Liver (tissue), 9 donors: ENCODE data around the gene ASAP2. TPM values are rescaled to one million over a fixed set of nuclear protein-coding genes. Genes with fewer than 3 reads are reported as not detected.
A peak's percentile ranks its signal among the peaks of the same experiment; 100 is the strongest.

Experiments used
- DNase-seq: peaks from one replicate; pipeline ENCODE4 v3.0.0-alpha.2; 2017; ENCODE audit warnings: low spot score
- H3K27ac ChIP-seq, 2 donors: one replicate each; pipeline ENCODE4 v1.7.0; 2013; ENCODE audit warnings: inconsistent platforms in 2 of 2, low read length in 2 of 2, control low read depth in 1 of 2, low read depth in 1 of 2, mild to moderate bottlenecking in 1 of 2
- H3K27me3 ChIP-seq, 4 donors: one replicate each; pipeline versions ENCODE4 v1.6.1 to v1.7.0; 2013; ENCODE audit warnings: low read length in 3 of 4, inconsistent platforms in 1 of 4, mild to moderate bottlenecking in 1 of 4, moderate library complexity in 1 of 4; ENCODE audit not compliant: control insufficient read depth in 4 of 4, insufficient read depth in 4 of 4
- H3K36me3 ChIP-seq, 4 donors: one replicate each; pipeline versions ENCODE4 v1.6.1 to v1.7.0; 2013; ENCODE audit warnings: low read length in 3 of 4, mild to moderate bottlenecking in 3 of 4, low read depth in 1 of 4, moderate library complexity in 1 of 4; ENCODE audit not compliant: control insufficient read depth in 4 of 4, insufficient read depth in 3 of 4
- H3K4me1 ChIP-seq, 4 donors: one replicate each; pipeline versions ENCODE4 v1.6.1 to v1.7.0; 2013; ENCODE audit warnings: low read length in 3 of 4, mild to moderate bottlenecking in 3 of 4, moderate library complexity in 1 of 4; ENCODE audit not compliant: control insufficient read depth in 4 of 4, insufficient read depth in 4 of 4
- H3K4me3 ChIP-seq, 3 donors: one replicate each; pipeline versions ENCODE4 v1.6.1 to v1.7.0; 2013; ENCODE audit warnings: low read length in 3 of 3, control low read depth in 1 of 3, low read depth in 1 of 3, mild to moderate bottlenecking in 1 of 3
- H3K9ac ChIP-seq, 2 donors: one replicate each; pipeline ENCODE4 v1.7.0; 2013; ENCODE audit warnings: low read length in 2 of 2, mild to moderate bottlenecking in 2 of 2, moderate library complexity in 2 of 2, control low read depth in 1 of 2, low read depth in 1 of 2
- H3K9me3 ChIP-seq, 4 donors: one replicate each; pipeline versions ENCODE4 v1.6.1 to v1.7.0; 2013; ENCODE audit warnings: low read length in 3 of 4; ENCODE audit not compliant: control insufficient read depth in 4 of 4
- ATF3 ChIP-seq: IDR thresholded peaks from 2 replicates; pipeline ENCODE4 v1.6.1; 2016; ENCODE audit warnings: antibody characterized with exemption
- EGR1 ChIP-seq, 2 donors: IDR thresholded peaks; 2 replicates each; pipeline ENCODE4 v1.6.1; 2016 to 2018; ENCODE audit warnings: antibody characterized with exemption in 2 of 2, low read depth in 2 of 2
- FOXA1 ChIP-seq: IDR thresholded peaks from 2 replicates; pipeline ENCODE4 v1.6.1; 2016; ENCODE audit warnings: antibody characterized with exemption
- FOXA2 ChIP-seq: IDR thresholded peaks from 2 replicates; pipeline ENCODE4 v1.6.1; 2016; ENCODE audit warnings: antibody characterized with exemption
- GABPA ChIP-seq, 2 donors: IDR thresholded peaks in 1 of 2; conservative IDR thresholded peaks in 1 of 2; 2 replicates each; pipeline ENCODE4 v1.6.1; 2016; ENCODE audit warnings: antibody characterized with exemption in 2 of 2, mild to moderate bottlenecking in 1 of 2, moderate library complexity in 1 of 2
- HNF4A ChIP-seq, 2 donors: conservative IDR thresholded peaks; 2 replicates each; pipeline ENCODE4 v1.6.1; 2016; ENCODE audit warnings: antibody characterized with exemption in 2 of 2, mild to moderate bottlenecking in 2 of 2
- HNF4G ChIP-seq: IDR thresholded peaks from 2 replicates; pipeline ENCODE4 v1.6.1; 2016; ENCODE audit warnings: antibody characterized with exemption
- JUND ChIP-seq, 2 donors: IDR thresholded peaks; 2 replicates each; pipeline ENCODE4 v1.6.1; 2016; ENCODE audit warnings: antibody characterized with exemption in 2 of 2
- NR2F2 ChIP-seq: IDR thresholded peaks from 2 replicates; pipeline ENCODE4 v1.6.1; 2016; ENCODE audit warnings: antibody characterized with exemption
- RAD21 ChIP-seq, 2 donors: IDR thresholded peaks; 2 replicates each; pipeline ENCODE4 v1.6.1; 2016; ENCODE audit warnings: antibody characterized with exemption in 2 of 2, mild to moderate bottlenecking in 2 of 2
- SP1 ChIP-seq: IDR thresholded peaks from 2 replicates; pipeline ENCODE4 v1.6.1; 2018; ENCODE audit warnings: antibody characterized with exemption, mild to moderate bottlenecking
- TAF1 ChIP-seq: conservative IDR thresholded peaks from 2 replicates; pipeline ENCODE4 v1.6.1; 2016; ENCODE audit warnings: antibody characterized with exemption, mild to moderate bottlenecking
- YY1 ChIP-seq: IDR thresholded peaks from 2 replicates; pipeline ENCODE4 v1.6.1; 2016; ENCODE audit warnings: antibody characterized with exemption, mild to moderate bottlenecking
- WGBS: extraction: QIAGEN DNeasy Blood & Tissue Kit; methylation state at CpG from one replicate; pipeline ENCODE4 v1.1.7; 2013; 5-methylcytosine and 5-hydroxymethylcytosine counted together
- polyA plus RNA-seq, 2 donors: library from polyadenylated mRNA; stranded (reverse) in 1 of 2; unstranded in 1 of 2; fragments of 200-250 nt in 1 of 2; fragments of >200 nt in 1 of 2; fragmentation: Nextera tagmentation in 1 of 2; extraction: Ambion mirVana in 1 of 2; gene quantifications; one replicate each; pipeline versions ENCODE4 v1.2.1 to v1.2.3, GENCODE V29; 2013 to 2015
- total RNA-seq, 2 donors: library from RNA; depleted of rRNA; stranded (reverse); fragments of >200 nt; gene quantifications; one replicate each; pipeline ENCODE4 v1.2.3, GENCODE V29; 2014
- TF ChIP-seq, protein P1 (sequence below): fragments of 150-350 bp; IDR thresholded peaks from 2 replicates; pipeline ENCODE4 v1.5.1; 2017; ENCODE audit warnings: improper control_type of control experiment, low read depth, low read length; ENCODE audit not compliant: missing input control
- TF ChIP-seq, protein P2 (sequence below): IDR thresholded peaks from 2 replicates; pipeline ENCODE4 v1.6.1; 2016; ENCODE audit warnings: antibody characterized with exemption
- TF ChIP-seq, protein P3 (sequence below): IDR thresholded peaks from 2 replicates; pipeline ENCODE4 v1.6.1; 2016; ENCODE audit warnings: antibody characterized with exemption
- TF ChIP-seq, protein P4 (sequence below): IDR thresholded peaks from 2 replicates; pipeline ENCODE4 v1.6.1; 2016; ENCODE audit warnings: antibody characterized with exemption, mild to moderate bottlenecking
- donor health status: healthy.
- donor health status: healthy.
- donor health status: healthy.
- donor health status: healthy.
- donor health status: healthy.

ASAP2 gene
- total and polyA plus RNA-seq, 4 donors = 0.36 to 5.9 (median 2.6) TPM

GRCh38 chr2:9332853-9333245 lies 126.2 kb downstream of the ASAP2 start:
- Histone ChIP-seq H3K27me3 (no peaks in the 10 kb centered on the region), H3K4me1 (peaks cover 4 to 27% (median 16%) of the 10 kb centered on the region in 4 donors), H3K9ac (no peak overlapping the region), H3K9me3 (no peaks in the 10 kb centered on the region), H3K36me3 (no peaks in the 10 kb centered on the region), H3K27ac (peak overlapping the region in 1 of 2 donors; percentile 59), H3K4me3 (no peak overlapping the region)
- TF ChIP-seq TAF1 (no peak), FOXA2 (no peak), EGR1 (IDR thresholded peaks at IDR 0.05; ENCODE audit: low read depth in 2 of 2) (no peak), HNF4A (conservative IDR thresholded peaks at IDR 0.05) (no peak), YY1 (no peak), JUND (IDR thresholded peaks at IDR 0.05) (no peak), NR2F2 (no peak), HNF4G (no peak), FOXA1 (no peak), SP1 (no peak), ATF3 (no peak), RAD21 (IDR thresholded peaks at IDR 0.05) (no peak), GABPA (IDR thresholded peaks at IDR 0.05 in 1 of 2, conservative IDR thresholded peaks at IDR 0.05 in 1 of 2) (no peak)
- TF ChIP-seq, protein P1, sequence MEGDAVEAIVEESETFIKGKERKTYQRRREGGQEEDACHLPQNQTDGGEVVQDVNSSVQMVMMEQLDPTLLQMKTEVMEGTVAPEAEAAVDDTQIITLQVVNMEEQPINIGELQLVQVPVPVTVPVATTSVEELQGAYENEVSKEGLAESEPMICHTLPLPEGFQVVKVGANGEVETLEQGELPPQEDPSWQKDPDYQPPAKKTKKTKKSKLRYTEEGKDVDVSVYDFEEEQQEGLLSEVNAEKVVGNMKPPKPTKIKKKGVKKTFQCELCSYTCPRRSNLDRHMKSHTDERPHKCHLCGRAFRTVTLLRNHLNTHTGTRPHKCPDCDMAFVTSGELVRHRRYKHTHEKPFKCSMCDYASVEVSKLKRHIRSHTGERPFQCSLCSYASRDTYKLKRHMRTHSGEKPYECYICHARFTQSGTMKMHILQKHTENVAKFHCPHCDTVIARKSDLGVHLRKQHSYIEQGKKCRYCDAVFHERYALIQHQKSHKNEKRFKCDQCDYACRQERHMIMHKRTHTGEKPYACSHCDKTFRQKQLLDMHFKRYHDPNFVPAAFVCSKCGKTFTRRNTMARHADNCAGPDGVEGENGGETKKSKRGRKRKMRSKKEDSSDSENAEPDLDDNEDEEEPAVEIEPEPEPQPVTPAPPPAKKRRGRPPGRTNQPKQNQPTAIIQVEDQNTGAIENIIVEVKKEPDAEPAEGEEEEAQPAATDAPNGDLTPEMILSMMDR = no peak
- TF ChIP-seq, protein P2, sequence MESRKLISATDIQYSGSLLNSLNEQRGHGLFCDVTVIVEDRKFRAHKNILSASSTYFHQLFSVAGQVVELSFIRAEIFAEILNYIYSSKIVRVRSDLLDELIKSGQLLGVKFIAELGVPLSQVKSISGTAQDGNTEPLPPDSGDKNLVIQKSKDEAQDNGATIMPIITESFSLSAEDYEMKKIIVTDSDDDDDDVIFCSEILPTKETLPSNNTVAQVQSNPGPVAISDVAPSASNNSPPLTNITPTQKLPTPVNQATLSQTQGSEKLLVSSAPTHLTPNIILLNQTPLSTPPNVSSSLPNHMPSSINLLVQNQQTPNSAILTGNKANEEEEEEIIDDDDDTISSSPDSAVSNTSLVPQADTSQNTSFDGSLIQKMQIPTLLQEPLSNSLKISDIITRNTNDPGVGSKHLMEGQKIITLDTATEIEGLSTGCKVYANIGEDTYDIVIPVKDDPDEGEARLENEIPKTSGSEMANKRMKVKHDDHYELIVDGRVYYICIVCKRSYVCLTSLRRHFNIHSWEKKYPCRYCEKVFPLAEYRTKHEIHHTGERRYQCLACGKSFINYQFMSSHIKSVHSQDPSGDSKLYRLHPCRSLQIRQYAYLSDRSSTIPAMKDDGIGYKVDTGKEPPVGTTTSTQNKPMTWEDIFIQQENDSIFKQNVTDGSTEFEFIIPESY = no peak
- TF ChIP-seq, protein P3, sequence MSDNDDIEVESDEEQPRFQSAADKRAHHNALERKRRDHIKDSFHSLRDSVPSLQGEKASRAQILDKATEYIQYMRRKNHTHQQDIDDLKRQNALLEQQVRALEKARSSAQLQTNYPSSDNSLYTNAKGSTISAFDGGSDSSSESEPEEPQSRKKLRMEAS = no peak
- TF ChIP-seq, protein P4, sequence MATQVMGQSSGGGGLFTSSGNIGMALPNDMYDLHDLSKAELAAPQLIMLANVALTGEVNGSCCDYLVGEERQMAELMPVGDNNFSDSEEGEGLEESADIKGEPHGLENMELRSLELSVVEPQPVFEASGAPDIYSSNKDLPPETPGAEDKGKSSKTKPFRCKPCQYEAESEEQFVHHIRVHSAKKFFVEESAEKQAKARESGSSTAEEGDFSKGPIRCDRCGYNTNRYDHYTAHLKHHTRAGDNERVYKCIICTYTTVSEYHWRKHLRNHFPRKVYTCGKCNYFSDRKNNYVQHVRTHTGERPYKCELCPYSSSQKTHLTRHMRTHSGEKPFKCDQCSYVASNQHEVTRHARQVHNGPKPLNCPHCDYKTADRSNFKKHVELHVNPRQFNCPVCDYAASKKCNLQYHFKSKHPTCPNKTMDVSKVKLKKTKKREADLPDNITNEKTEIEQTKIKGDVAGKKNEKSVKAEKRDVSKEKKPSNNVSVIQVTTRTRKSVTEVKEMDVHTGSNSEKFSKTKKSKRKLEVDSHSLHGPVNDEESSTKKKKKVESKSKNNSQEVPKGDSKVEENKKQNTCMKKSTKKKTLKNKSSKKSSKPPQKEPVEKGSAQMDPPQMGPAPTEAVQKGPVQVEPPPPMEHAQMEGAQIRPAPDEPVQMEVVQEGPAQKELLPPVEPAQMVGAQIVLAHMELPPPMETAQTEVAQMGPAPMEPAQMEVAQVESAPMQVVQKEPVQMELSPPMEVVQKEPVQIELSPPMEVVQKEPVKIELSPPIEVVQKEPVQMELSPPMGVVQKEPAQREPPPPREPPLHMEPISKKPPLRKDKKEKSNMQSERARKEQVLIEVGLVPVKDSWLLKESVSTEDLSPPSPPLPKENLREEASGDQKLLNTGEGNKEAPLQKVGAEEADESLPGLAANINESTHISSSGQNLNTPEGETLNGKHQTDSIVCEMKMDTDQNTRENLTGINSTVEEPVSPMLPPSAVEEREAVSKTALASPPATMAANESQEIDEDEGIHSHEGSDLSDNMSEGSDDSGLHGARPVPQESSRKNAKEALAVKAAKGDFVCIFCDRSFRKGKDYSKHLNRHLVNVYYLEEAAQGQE = no peak
- WGBS = 78% methylated on average over 6 of the region's 6 CpGs
- DNase-seq = no peak
